Neural cell (in vitro differentiated cells): Measurements from ENCODE around the gene CCDC181. TPM values are rescaled to one million over a fixed set of nuclear protein-coding genes. Genes with fewer than 3 reads are reported as not detected.
"Not testable (repeated sequence)": the region's sequence is repeated elsewhere in the genome, so short reads cannot be mapped to it uniquely, and the experiment has no call there.

Experiments used
- H2AFZ ChIP-seq: fragments of 200-600, 300-800 bp; sonication (generic), shearing (Covaris generic); 2 replicates; pipeline ENCODE4 v1.6.0; 2014; ENCODE audit warnings: low read depth, mild to moderate bottlenecking, antibody characterized with exemption, low read length, moderate library complexity
- H3F3A ChIP-seq: fragments of 200-600 bp; shearing (Covaris generic); 2 replicates; pipeline ENCODE4 v1.6.1; 2016; ENCODE audit warnings: mild to moderate bottlenecking, moderate library complexity, mixed read lengths, antibody characterized with exemption, low read length; ENCODE audit not compliant: insufficient read depth, poor library complexity, severe bottlenecking
- H3K27ac ChIP-seq: fragments of 200-600, 300-800 bp; sonication (generic), shearing (Covaris generic); 2 replicates; pipeline ENCODE4 v1.5.1; 2014; ENCODE audit warnings: mild to moderate bottlenecking, low read length, moderate library complexity
- H3K27me3 ChIP-seq: fragments of 300-800, 200-600 bp; sonication (generic), shearing (Covaris generic); 2 replicates; pipeline ENCODE4 v1.6.0; 2014; ENCODE audit warnings: mild to moderate bottlenecking, low read depth, low read length, moderate library complexity; ENCODE audit not compliant: insufficient read depth
- H3K36me3 ChIP-seq: fragments of 300-800, 200-600 bp; sonication (generic), shearing (Covaris generic); 2 replicates; pipeline ENCODE4 v1.5.1; 2014; ENCODE audit warnings: mild to moderate bottlenecking, antibody characterized with exemption, low read length, moderate library complexity; ENCODE audit not compliant: insufficient read depth
- H3K4me2 ChIP-seq: fragments of 300-800, 200-600 bp; sonication (generic), shearing (Covaris generic); 2 replicates; pipeline ENCODE4 v1.6.0; 2014; ENCODE audit warnings: mild to moderate bottlenecking, low read length
- H3K4me3 ChIP-seq: fragments of 300-800, 200-600 bp; sonication (generic), shearing (Covaris generic); 2 replicates; pipeline ENCODE4 v1.5.1; 2014; ENCODE audit warnings: mild to moderate bottlenecking, low read length, moderate library complexity
- H3K79me2 ChIP-seq: fragments of 200-600 bp; shearing (Covaris generic); replicated peaks from 2 replicates; pipeline ENCODE4 v1.6.0; 2014; ENCODE audit warnings: mild to moderate bottlenecking, low read length, moderate library complexity; ENCODE audit not compliant: insufficient read depth
- H3K9ac ChIP-seq: fragments of 300-800, 200-600 bp; sonication (generic), shearing (Covaris generic); 2 replicates; pipeline ENCODE4 v1.6.1; 2016; ENCODE audit warnings: mild to moderate bottlenecking, low read length, mixed read lengths
- H3K9me2 ChIP-seq: fragments of 200-600 bp; shearing (Covaris generic); 2 replicates; pipeline ENCODE4 v1.6.1; 2016; ENCODE audit warnings: mild to moderate bottlenecking, low read length, mixed read lengths; ENCODE audit not compliant: insufficient read depth
- H3K9me3 ChIP-seq: fragments of 200-600, 300-800 bp; sonication (generic), shearing (Covaris generic); 2 replicates; pipeline ENCODE4 v1.6.1; 2016; ENCODE audit warnings: mild to moderate bottlenecking, mixed run types, low read length, moderate library complexity, mixed read lengths
- H4K20me1 ChIP-seq: fragments of 200-600 bp; shearing (Covaris generic); 2 replicates; pipeline ENCODE4 v1.6.1; 2016; ENCODE audit warnings: mild to moderate bottlenecking, mixed run types; ENCODE audit not compliant: insufficient read depth
- CTCF ChIP-seq: fragments of 450-650 bp; IDR thresholded peaks from 2 replicates; pipeline ENCODE4 v1.5.1; 2014; ENCODE audit warnings: antibody characterized with exemption, mild to moderate bottlenecking, moderate library complexity; ENCODE audit not compliant: poor library complexity, severe bottlenecking
- EP300 ChIP-seq: fragments of 450-650 bp; conservative IDR thresholded peaks from 2 replicates; pipeline ENCODE4 v1.6.1; 2014; ENCODE audit warnings: antibody characterized with exemption, mild to moderate bottlenecking, moderate library complexity; ENCODE audit not compliant: poor library complexity, severe bottlenecking
- EZH2 ChIP-seq: fragments of 200-600, 300-800 bp; shearing (Covaris generic), sonication (generic); IDR thresholded peaks from 2 replicates; pipeline ENCODE4 v1.6.1; 2014; ENCODE audit warnings: antibody characterized with exemption, low read length, borderline replicate concordance, mild to moderate bottlenecking; ENCODE audit not compliant: insufficient read depth, poor library complexity, severe bottlenecking
- MXI1 ChIP-seq: fragments of 450-650 bp; conservative IDR thresholded peaks from 2 replicates; pipeline ENCODE4 v1.6.1; 2014; ENCODE audit warnings: antibody characterized with exemption, mild to moderate bottlenecking; ENCODE audit not compliant: poor library complexity, severe bottlenecking
- RAD21 ChIP-seq: fragments of 450-650 bp; conservative IDR thresholded peaks from 2 replicates; pipeline ENCODE4 v1.6.1; 2014; ENCODE audit warnings: antibody characterized with exemption, mild to moderate bottlenecking, moderate library complexity
- REST ChIP-seq: IDR thresholded peaks from 2 replicates; pipeline ENCODE4 v1.6.1; 2012; ENCODE audit warnings: borderline replicate concordance
- SMC3 ChIP-seq: fragments of 450-650 bp; conservative IDR thresholded peaks from 2 replicates; pipeline ENCODE4 v1.6.1; 2014; ENCODE audit warnings: antibody characterized with exemption, mild to moderate bottlenecking, moderate library complexity; ENCODE audit not compliant: poor library complexity
- TAF1 ChIP-seq: IDR thresholded peaks from 2 replicates; pipeline ENCODE4 v1.6.1; 2012; ENCODE audit warnings: low read depth
- polyA plus RNA-seq: library from polyadenylated mRNA; depleted of rRNA; stranded (reverse); fragments of >200 nt; gene quantifications from 2 replicates; pipeline ENCODE4 v1.2.3, GENCODE V29; 2014

CCDC181 gene
- polyA plus RNA-seq, 1 donor from 2014 or later, result 14.7 TPM

GRCh38 chr1:169414952-169415351 is 12.3 kb downstream of the CCDC181 start:
- Histone ChIP-seq H3K27me3 (no peaks in the 10 kb centered on the region), H3K4me3 (no peak overlapping the region), H3F3A (no peaks in the 10 kb centered on the region), H3K9ac (no peak overlapping the region), H3K9me3 (no peaks in the 10 kb centered on the region), H4K20me1 (no peaks in the 10 kb centered on the region), H3K79me2 (no peaks in the 10 kb centered on the region), H3K36me3 (no peaks in the 10 kb centered on the region), H3K27ac (no peak overlapping the region), H2AFZ (no peak overlapping the region), H3K9me2 (no peaks in the 10 kb centered on the region), H3K4me2 (no peak overlapping the region)
- TF ChIP-seq TAF1 (no peak), REST (no peak), CTCF (no peak), EP300 (no peak), SMC3 (no peak), MXI1 (no peak), RAD21 (no peak), EZH2 (no peak)

GRCh38 chr1:169408340-169408739 is 18.9 kb downstream of the CCDC181 start:
- not testable (repeated sequence) for H3K9ac ChIP-seq, H3K79me2 ChIP-seq, H3K9me2 ChIP-seq, H3K4me2 ChIP-seq, H4K20me1 ChIP-seq, H3K27me3 ChIP-seq, H3K9me3 ChIP-seq, H3F3A ChIP-seq, H3K27ac ChIP-seq, H3K36me3 ChIP-seq, H3K4me3 ChIP-seq, H2AFZ ChIP-seq

DNA sequence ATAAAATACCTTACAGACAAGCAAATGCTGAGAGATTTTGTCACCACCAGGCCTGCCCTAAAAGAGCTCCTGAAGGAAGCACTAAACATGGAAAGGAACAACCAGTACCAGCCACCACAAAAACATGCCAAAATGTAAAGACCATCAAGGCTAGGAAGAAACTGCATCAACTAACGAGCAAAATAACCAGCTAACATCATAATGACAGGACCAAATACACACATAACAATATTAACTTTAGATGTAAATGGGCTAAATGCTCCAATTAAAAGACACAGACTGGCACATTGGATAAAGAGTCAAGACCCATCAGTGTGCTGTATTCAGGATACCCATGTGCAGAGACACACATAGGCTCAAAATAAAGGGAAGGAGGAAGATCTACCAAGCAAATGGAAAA is 24.7 kb downstream of the CCDC181 start:
- not testable (repeated sequence) for H3K36me3 ChIP-seq, H3K79me2 ChIP-seq, H3K4me3 ChIP-seq, H3K9me2 ChIP-seq, H3K27me3 ChIP-seq, H3K4me2 ChIP-seq, H3F3A ChIP-seq, H3K9me3 ChIP-seq, H3K27ac ChIP-seq, H2AFZ ChIP-seq, H4K20me1 ChIP-seq, H3K9ac ChIP-seq
